Left hindlimb (tissue), 1 donor: Measurements from ENCODE around the gene CCDC190.
"Not testable (repeated sequence)": the region's sequence is repeated elsewhere in the genome, so short reads cannot be mapped to it uniquely, and the experiment has no call there.

ENCODE experiments used
- DNase-seq: peaks from one replicate; pipeline ENCODE4 v3.0.0-alpha.2; 2018

Gene CCDC190

DNA sequence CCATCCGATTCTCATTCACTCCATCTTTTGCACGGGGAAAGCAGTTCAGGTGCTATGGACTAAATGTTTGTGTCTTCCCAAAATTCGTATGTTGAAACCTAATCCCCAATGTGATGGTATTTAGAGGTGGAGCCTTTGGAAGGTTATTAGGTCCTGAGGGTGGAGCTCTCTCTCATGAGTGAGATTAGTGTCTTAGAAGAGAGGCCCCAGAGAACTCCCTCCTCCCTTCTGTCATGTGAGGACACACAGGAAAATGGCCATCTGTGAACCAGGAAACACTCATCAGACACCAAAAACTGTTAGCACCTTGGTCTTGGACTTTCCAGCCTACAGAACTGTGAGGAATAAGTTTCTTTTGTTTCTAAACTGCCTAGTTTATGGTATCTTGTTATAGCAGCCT lies 15.8 kb upstream of the CCDC190 start:
- no peak for DNase-seq

DNA sequence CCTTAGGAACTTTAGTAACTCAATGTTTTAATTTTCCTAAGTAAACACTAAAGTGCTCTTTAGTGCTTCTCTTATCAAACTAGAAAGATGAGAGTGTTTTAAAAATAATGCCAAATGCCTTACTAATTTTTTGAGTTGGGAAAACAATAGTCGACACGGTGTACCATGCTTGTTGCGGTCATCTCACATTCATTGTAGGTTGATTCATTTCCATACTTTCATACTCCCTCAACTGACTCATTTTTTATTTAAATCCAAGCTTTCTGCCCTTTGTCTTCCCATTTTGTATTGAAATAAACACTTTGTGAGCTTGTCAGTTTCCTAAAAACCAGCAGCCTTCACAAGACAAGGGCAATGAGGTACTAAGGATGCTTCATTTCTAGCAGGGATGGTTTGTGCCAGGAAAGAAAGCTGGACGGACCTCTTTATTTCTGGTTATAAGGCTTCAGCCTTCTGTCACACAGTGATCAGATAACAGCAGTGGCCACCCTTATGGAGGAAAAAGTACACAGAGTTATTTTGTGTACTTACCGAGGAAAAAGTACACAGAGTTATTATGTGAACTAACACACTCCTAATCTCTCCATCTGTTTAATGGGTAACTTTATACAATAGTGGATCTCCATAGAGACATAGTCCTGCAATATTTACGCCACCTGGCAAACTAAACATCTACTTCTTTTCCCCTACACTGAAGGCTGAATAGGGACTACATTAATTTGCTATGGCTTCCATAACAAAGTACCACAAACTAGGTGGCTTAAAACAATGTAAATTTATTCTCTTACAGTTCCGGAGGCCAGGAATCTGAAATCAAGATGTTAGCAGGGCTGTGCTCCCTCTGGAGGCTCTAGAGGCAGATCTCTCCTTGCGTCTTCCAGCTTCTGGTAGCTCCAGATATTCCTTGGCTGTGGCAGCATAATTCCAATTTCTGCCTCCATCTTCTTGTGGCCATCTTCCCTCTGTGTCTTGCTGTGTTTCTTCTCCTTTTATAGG lies 13.0 kb upstream of the CCDC190 start:
- DNase-seq: no peak

DNA sequence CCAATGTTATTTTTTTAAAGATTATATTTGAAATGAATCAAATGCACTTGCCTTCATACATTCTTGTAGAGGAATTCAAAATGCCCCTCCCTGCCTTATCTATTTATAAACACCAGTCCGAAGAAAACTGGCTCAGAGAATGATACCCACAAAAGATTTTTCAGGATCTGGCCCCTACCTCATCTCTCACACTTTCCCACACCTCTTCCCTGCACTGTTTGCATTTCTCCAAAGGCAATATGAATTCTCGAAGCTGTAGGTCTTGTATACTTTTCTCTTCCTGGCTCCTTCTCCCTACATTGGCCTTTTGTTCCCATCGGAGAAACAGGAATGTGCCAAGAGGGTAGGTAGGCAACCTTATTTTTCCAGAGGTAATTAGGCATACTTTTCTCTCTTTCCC lies 12.0 kb upstream of the CCDC190 start:
- no peak for DNase-seq

DNA sequence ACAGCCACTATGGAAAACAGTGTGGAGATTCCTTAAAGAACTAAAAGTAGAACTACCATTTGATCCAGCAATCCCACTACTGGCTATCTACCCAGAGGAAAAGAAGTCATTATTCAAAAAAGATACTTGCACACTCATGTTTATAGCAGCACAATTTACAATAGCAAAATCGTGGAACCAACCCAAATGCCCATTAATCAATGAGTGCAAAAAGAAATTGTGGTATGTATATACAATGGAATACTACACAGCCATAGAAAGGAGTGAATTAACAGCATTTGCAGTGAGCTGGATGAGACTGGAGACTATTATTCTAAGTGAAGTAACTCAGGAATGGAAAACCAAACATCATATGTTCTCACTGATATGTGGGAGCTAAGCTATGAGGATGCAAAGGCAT lies 10.4 kb upstream of the CCDC190 start:
- DNase-seq: not testable (repeated sequence)

DNA sequence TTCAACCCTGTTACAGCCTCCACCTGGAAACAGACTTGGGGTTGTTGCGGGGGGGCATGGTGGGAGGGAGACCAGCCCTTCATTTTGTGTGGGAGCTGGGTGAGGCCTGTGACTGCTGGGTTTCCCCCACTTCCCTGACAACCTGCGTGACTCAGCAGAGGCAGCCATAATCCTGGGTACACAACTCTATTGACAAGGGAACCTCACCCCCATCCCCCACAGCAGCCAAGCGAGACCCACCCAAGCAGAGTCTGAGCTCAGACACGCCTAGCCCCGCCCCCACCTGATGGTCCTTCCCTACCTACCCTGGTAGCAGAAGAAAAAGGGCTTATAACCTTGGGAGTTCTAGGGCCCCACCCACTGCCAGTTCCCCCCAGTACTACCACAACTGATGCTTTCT lies 8.0 kb upstream of the CCDC190 start:
- DNase-seq: no peak

DNA sequence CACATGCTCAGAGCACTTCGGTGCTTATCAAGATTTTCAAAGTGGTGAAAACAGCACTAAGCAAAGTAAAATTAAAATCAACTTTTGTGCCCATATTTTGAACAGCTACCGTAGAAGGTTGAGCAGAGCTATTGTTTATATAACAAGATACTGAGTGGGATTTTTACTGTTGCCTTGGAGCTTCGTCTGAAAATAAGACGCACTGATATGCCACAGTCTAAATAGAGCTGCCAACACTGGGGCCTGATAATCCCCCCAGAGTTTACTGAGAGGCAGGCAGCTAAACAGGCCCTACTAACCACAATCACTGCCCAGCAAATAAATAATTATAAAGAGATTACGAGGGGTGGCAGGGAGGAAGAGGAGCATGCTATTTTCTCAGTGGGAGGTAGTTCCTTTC lies 650 bp upstream of the CCDC190 start:
- no peak for DNase-seq

DNA sequence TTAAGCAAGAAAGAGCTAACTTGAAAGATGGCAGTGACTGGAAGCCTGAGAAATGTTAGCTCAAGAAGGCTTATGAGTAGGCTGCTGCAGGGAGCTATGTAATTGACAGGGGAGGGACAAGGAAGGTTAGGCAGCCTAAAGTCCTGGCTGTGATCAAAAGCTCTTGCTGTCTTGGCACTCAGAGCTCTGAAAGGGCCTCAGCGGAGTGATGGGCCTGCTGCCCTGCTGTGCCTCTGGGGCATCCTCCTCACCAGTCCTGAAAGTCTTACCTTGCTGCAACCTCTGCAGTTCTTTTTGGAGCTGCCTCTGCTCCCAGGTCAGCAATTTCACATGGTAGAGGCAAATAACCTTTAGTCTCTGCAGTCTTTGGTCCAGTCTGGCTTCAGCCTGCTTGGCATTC lies 1.8 kb downstream of the CCDC190 start:
- no peak for DNase-seq

DNA sequence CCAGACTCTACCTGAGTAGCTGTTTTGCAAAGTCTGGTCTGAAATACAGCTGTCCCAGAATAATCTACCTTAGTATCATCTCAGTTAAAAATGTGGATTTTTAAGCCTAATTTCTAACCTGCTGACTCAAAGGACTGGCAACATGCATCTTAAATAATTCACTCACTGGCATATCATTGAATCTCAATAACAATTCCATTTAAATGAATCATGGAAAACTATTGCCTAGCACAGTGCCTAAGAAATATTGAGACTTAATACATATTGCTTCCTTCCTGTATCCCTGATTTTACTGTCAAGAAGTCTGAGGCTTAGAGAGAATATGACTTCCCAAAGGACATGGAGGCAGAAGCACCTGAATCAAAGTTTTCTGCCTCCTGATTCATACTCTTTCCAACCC lies 3.1 kb downstream of the CCDC190 start:
- DNase-seq: no peak

DNA sequence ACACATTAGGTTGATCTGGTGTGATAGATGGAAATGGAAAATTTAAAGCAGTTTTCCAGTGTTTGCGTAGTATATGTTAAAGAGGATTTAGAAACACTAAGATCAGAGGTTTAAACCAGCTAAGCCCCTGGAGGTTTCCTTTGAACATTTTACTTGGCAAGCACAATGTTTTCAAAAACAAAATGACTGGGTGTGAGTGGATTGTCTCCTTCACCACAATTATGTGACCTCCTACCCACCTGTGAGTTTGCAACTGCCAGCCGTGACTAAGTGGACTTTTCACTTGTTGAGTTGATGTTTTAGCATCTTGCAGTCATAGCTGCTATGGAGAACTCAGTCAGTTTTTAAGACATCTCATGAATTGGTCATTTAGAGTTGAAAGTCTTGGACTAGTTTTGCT lies 4.7 kb downstream of the CCDC190 start:
- no peak for DNase-seq

DNA sequence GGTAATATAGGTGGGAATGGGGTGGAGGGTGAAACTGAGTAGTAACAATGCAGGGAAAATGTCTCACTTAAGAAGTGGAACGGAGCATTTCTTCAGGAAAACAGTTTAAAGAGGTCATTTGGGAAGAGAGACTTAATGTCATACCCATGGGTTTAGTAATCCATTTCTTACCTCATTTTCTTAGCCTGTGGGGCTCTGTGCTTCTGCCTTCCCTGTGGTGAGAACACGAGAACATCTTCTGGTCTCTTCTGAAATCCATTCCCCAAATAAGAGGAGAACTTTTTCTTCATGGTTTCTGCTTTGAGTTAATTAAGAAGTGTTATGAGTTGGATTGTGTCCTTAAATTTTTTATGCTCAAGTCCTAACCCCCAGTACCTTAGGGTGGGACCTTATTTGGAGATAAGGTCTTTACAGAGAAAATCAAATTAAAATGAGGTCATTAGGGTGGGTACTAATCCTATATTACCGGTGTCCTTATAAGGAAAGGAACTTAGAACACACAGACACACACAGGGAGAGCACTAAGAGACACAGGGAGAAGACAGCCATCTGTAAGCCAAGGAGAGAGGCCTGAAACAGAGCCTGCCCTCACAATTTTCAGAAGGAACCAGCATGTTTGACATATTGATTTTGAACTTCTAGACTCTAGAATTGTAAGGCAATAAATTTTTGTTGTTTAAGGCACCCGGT lies 5.4 kb downstream of the CCDC190 start:
- no peak for DNase-seq

DNA sequence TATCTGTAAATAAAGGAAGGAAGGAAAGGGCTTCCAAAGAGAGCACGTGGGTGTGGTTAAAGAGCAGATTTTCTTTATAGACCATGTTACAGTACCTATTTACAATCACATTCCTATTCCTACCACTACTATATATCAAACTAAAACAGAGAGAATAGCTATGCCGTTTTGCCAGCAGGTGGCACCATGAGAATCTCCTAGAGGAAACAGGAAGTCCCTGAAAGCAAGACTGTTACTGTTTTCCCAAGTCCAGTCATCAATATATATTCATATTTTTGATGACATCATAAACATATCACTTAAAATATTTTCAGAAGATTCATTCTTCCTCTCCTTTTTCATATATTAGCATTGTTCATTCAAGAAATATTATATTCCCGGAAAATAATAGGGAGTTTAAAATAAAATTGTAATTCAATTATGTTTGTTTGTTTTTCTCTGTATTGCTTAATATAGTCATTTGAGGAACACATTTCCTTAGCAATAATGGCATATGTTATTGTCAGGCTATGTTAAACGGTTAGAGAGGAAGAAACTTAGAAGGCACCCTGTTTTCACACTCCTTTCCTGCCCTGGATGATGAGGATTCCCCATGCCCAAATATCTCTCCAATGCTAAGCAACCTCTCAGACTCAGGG lies 6.6 kb downstream of the CCDC190 start:
- DNase-seq: peak; percentile 45

DNA sequence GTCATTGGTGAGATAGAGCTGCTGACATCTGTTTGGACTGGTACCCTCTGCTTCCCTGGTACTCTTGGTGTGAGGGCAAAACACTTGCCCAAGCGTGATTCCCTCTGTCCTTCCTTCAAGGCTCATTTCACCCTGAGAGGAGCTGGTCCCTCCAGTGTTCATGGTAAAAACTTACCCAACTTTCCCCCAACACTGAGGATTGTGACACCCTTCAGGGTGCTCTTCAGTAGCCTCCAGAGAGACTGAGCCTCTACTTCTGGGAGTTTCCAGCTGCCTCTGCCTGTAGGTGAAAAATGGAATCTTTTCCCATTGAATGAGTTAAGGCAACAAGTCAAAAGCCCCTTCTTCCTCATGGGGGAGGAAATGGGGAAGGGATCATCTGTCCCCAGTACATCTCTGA lies 9.6 kb downstream of the CCDC190 start:
- DNase-seq: no peak

DNA sequence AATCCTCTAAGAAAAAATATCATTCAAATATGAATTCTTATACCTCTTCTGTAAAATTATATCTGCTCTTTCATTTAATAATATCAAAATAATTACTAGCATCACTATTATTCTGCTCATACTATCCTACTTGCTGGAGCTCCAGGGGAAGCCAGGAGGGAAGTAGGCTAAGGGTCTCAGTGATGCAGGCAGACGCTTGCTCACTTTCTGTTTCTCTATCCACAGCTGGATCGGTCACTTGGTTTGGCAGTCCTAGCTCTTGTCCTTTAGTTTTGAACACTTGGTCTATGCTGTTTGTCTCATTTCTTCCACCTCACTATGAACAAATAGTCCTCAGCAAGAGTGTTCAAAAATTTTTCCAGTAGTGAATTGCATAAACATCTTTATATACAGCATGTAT lies 11.3 kb downstream of the CCDC190 start:
- no peak for DNase-seq

DNA sequence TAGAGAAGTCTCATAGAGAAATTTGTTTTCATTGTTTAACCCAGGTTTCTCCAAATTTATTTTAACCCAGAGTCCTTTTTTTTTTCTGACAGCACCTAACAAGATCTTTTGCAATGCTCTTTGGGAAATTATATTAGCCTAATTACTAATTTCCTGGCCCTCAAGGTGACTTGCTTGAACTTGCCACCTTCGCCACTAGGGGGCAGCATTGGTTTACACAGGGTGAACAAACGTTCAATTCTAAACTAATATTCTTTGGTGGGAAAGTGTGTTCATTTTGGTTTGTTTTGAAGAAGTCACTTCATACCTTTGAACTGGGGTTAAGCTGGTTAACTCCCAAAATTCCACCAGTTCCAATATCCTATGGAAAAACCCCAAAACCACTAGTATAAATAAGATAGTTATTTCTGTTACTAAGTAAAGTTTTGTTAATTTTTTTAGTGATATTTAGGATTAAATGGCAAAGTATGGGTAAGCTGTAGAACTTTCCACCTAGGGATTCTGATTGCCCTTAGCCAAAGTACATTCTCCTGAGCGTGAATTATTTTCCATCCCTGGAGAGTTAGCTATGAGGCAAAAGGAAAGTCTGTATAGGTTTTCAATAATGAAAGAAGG lies 13.0 kb downstream of the CCDC190 start:
- DNase-seq: peak; percentile 54

DNA sequence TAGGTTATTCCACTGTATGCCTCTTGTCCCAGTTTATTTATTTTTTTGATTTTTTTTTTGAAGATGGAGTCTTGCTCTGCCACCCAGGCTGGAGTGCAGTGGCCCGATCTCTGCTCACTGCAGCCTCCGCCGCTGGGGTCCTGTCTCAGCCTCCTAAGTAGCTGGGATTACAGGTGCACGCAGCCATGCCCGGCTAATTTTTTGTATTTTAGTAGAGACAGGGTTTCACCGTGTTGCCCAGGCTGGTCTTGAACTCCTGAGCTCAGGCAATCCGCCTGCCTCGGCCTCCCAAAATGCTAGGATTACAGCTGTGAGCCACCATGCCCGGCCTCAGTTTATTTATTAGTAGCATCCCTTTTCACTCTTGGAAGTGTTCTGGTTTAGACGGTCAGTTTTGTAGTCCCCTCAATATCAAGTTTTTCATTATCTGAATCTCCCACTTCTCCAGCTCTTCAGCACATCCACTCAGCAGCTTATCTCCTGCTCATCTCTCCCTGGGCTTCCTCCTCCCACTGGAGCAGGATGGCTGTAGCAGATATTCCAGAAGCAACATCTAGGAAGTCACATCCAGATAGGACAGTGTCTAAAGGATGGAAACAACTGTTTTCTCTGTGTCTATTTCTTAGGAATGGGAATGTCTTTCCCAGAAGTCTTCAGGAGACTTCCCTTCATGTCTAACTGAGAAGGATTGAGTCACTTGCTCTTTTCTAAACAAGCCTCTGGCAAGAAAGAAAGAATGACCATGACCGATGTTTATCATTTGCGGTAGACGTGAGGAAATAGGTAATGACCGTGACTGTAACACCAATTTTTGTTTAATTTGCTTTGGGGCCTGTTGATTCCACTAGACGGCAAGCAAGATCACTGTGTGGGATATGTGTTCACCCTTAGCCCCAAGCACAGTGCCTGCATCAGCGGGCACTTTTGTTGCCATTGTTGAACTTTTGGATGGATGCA lies 14.4 kb downstream of the CCDC190 start:
- no peak for DNase-seq

DNA sequence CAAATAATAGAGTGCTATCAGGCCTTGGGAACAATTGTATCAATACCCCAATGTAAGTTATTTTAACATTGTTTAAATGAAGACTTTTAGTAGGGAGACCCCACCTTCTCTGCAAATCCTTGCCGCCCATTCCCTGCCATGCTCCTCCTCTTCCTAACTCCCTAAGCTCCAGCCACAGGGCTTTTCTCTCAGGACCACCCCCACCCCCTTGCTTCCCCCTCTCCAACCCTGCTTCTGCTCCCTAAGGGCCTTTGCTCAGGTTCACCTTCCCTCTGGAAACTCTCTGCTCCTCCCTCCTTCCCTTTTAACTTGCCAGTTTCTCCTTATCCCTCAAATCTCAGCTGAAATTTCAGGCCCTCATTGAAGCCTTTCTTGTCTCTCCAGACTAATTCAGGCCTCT lies 16.8 kb downstream of the CCDC190 start:
- no peak for DNase-seq

DNA sequence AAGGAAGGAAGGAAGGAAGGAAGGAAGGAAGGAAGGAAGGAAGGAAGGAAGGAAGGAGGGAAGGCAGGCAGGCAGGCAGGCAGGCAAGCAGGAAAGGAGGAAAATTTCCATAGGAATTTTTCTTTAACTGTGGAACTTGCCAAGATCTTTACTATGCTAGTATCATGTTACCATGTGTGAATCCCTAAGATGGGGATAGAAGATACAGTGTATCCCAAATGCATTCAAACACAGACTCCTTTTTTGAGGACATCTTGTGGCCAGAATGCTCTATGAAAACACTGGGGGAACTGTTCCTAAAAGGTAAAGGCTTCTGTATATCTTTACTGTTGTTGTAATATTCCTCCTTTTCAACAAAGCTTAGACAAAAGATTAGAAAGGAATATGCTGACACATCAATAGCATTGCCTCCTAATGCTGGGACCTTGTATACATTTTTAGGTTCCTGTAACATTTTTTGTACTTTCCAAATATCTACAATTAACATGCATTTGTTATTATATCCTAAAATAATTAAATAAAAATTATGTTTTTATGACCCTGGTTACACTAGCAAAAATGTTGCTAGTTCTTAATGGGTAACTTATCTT lies 20.6 kb downstream of the CCDC190 start:
- DNase-seq: no peak

DNA sequence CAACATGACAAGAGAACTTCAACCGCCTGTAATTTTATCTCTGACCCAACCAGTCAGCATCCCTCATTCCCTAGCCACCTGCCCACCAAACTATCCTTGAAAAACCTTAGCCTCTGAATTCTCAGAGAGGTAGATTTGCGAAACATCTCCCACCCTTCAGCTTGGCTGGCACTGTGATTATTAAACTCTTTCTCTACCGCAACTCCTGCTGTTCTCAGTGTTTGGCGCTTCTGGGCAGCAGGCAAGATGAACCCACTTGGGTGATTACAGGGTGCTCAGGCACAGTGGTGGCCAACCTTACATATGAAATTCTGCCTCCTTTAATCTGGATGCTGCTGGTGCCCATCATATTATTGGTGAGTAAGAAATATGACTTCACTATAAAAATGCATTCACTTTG lies 22.1 kb downstream of the CCDC190 start:
- no peak for DNase-seq

DNA sequence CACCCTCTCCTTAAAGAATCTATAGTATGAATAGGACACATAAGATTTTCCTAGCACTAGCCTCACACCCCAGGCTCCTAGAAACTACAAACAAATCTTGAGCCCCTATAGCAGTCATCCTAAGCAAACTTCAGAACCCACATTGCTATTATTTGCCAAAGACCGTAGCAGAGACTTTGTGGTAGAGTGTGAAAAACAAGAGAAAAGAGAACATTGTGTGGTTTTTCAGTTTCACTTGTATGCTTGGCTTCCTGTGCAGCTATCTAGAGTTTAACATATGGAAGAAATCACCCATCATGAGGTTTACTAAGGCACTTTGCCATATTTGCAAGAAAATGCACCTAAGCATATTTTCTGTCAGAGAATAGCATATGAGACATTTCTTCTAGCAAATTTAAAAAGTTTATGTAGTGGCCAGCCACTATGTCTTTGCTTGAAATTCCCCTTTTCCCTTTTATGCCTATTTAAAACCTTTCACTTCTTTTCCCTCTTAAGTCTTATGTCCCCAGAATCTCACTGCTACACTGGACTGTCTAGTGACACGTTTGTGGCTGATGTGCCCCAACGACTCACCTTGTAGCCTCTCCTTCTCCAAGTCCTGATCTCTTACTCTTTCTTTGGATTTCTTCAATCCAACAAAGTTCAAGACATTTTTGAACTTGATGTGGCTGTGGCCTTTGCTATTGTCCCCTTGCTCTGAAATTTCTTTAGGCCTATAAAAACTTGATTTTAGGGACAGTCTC lies 25.6 kb downstream of the CCDC190 start:
- no peak for DNase-seq

DNA sequence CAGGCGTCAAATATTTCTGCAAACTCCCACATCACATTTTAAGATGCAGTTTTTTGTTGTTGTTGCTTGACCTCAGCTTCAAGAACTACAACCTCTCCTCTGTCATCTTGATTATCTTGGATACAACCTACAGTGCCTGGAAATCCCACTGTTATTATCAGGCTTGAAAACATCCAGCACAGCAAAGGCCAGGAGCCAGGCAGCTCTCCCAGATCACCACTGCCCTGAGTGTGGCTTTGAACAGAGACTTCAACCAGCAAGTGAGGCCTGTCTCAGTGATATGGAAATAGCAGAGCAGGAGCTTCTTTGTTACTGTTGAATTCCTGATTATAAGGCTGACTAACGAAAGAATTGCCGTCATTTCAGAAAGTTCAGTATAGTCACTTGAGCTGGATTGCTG lies 28.5 kb downstream of the CCDC190 start:
- no peak for DNase-seq

DNA sequence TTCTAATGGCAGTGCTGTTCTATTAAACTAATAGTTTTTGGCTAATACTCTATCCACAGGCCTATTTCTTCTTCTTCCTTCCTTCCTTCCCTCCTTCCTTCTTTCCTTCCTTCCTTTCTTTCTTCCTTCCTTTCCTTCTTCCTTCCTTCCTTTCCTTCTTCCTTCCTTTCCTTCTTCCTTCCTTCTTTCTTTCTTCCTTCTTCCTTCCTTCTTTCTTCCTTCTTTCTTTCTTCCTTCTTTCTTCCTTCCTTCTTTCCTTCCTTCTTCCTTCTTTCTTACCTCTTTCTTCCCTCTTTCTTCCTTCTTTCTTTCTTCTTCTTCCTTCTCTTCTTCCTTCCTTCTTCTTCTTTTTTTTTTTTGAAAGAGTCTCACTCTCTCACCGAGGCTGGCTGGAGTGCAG lies 31.7 kb downstream of the CCDC190 start:
- DNase-seq: no peak
